Activated naive CD4-positive, alpha-beta T cell treated with anti-CD3 and anti-CD28 coated beads, Interleukin-2, amount 50 U/mL, for 24 hours (primary cell): Measurements from ENCODE around the gene GATA6.

Experiments used
- H3K27ac Mint-ChIP-seq: one replicate; pipeline ENCODE4 v1.8.0; 2021; ENCODE audit warnings: mild to moderate bottlenecking, mixed read lengths
- H3K27me3 Mint-ChIP-seq: one replicate; pipeline ENCODE4 v1.8.0; 2021; ENCODE audit warnings: mixed read lengths
- H3K36me3 Mint-ChIP-seq: one replicate; pipeline ENCODE4 v1.8.0; 2021; ENCODE audit warnings: mixed read lengths
- H3K4me1 Mint-ChIP-seq: one replicate; pipeline ENCODE4 v1.8.0; 2021; ENCODE audit warnings: mixed read lengths
- H3K4me3 Mint-ChIP-seq: one replicate; pipeline ENCODE4 v1.8.0; 2021; ENCODE audit warnings: mild to moderate bottlenecking, mixed read lengths
- H3K9me3 Mint-ChIP-seq: one replicate; pipeline ENCODE4 v1.8.0; 2021; ENCODE audit warnings: mixed read lengths

The GATA6 gene

DNA sequence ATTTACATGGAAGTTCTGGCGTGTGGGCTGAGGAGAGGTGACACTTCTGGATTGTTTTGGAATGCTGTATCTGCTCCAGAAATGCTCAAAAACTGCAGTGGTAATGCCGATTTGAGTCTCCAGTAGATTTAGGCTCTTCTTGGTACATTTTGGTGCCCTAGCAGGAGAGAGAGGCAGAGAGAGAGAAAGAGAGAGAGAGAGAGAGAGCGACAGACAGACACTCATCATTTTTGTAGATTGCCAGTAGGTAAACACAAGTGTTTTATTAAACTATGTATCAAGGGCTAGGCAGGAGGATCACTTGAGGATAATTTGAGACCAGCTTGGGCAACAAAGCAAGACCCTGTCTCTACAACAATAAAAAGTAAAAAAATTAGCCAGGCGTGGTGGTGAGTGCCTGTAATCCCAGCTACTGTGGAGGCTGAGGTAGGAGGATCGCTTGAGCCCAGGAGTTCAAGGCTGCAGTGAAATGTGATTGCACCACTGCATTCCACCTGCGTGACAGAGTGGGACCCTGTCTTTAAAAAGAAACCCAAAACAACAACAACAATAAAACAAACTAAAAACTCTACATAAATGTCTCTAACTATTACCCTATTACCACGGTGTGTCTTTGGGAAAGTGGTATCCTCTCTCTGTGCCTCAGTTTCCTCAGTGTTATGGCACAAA is 60.2 kb downstream of the GATA6 start:
- no peaks in the 10 kb centered on the region for H3K4me1 Mint-ChIP-seq
- H3K27me3 Mint-ChIP-seq, result no peaks in the 10 kb centered on the region

DNA sequence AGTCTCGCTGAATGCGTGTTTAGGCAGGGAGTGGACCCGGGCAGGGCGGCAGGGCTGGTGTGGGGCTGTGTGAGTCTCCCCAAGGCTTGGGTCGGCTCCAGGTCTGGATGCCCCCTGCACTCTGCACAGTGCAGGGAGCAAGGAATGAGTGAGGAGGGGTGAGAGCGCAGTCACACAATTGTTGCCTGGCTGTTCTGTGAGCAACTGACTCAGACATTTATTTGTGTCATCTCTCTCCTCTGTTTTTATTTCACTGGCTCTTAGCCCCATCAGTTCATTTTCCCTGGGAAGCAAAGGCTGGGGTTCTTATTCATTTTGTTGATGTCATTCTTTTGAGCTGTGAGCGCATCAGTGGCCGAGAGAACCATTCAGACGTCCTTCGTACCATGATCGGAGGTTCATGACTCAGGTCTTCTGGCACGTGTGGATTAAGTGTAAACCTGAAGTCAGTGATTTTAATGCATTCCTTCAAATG is 61.1 kb downstream of the GATA6 start:
- Mint-ChIP-seq H3K27me3 (no peaks in the 10 kb centered on the region), H3K36me3 (no peaks in the 10 kb centered on the region), H3K27ac (no peak overlapping the region), H3K4me1 (no peaks in the 10 kb centered on the region), H3K4me3 (no peak overlapping the region), H3K9me3 (peaks cover 9% of the 10 kb centered on the region)

More for the DNA sequence above, 60.2 kb downstream of the GATA6 start:
- Mint-ChIP-seq H3K36me3 (no peaks in the 10 kb centered on the region), H3K27ac (no peak overlapping the region), H3K9me3 (peaks cover 9% of the 10 kb centered on the region), H3K4me3 (no peak overlapping the region)

DNA sequence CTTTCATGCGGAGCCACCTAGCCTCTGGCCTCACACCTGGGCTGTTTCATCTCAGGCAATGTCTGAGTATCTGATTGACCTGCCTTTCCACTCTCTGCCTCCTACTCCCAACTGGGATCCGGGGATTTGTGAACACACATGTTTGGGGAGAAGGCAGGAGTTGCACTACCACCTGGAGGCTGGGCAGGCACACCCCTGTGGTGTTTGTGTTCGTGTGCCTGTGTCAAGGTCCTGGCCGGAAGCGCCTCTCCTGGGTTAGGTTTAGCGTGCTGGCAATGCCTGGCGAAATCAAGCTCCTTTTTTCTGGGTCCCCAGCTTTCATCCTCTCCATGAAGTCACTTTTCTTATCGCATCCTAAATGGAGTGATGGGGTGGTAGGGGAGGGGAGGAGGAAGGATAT is 63.9 kb downstream of the GATA6 start:
- H3K9me3 Mint-ChIP-seq, result peaks cover 9% of the 10 kb centered on the region
- H3K27me3 Mint-ChIP-seq, result no peaks in the 10 kb centered on the region
- H3K27ac Mint-ChIP-seq, result no peak overlapping the region
- no peaks in the 10 kb centered on the region for H3K4me1 Mint-ChIP-seq
- no peak overlapping the region for H3K4me3 Mint-ChIP-seq
- H3K36me3 Mint-ChIP-seq, result no peaks in the 10 kb centered on the region

DNA sequence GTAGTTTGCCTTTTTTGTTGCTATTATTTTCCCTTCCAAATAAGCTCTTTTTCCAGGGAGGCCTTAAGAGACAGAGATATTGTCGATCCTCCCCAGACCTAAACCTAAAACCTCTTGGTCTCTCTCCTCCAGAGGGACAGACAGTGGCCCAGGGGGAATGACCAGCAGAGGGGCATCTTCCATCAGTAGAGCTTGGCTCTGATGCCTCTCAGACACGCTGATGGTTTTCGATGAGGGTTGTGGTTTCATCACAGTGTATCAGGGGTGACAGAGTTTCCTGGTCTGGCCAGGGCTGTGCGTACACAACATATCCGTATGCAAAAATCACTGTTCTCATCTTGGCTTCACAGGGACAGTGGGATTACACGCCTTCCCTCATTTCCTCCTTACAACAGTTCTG is 68.6 kb downstream of the GATA6 start:
- Mint-ChIP-seq H3K4me3 (no peak overlapping the region), H3K9me3 (peaks cover 4% of the 10 kb centered on the region), H3K4me1 (no peaks in the 10 kb centered on the region), H3K36me3 (no peaks in the 10 kb centered on the region), H3K27ac (peak overlapping the region; percentile 86), H3K27me3 (no peaks in the 10 kb centered on the region)

DNA sequence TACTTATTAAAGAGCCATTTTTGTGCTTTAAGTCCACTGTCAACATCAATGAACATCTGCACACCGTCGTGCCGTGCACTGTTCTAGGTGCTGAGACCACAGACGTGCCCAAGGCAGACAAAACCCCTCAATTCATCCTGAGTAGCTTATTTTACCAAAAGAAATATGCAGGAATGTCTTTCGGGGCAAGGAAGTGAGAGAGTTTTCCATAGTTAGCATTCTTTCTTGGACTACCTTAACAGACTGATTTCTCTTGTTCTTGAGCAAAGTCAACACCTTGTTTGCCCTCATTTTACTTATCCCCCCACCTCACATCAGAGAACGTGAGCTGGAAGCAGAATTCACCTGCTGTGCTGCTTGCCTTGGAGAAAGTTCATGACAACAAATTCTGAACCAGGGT is 69.3 kb downstream of the GATA6 start:
- Mint-ChIP-seq H3K36me3 (no peaks in the 10 kb centered on the region), H3K4me3 (no peak overlapping the region), H3K27me3 (no peaks in the 10 kb centered on the region), H3K9me3 (peaks cover 4% of the 10 kb centered on the region), H3K4me1 (no peaks in the 10 kb centered on the region), H3K27ac (no peak overlapping the region)

DNA sequence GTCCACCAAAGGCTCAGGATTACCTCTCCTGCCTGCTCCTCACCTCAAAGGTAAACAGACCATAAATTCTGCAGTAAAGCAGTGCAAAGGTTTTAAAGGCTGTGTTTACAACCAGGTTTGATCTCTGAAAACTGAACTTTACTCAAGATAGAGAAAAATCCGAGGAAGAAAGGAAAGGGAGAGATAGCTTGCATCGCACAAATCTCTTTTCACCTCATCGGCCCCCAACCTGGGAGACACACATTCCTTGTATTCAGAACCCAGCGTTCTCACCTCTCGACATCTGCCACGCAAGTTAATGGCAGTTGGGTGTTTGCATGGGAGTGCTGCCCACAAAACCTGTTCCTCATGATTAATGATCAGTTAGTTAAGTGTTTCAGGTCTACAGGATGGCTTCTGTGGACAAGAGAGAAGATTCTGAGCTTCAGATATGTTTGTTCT is 72.6 kb downstream of the GATA6 start:
- no peaks in the 10 kb centered on the region for H3K4me1 Mint-ChIP-seq
- no peak overlapping the region for H3K27ac Mint-ChIP-seq
- peaks cover 1% of the 10 kb centered on the region for H3K27me3 Mint-ChIP-seq
- no peak overlapping the region for H3K4me3 Mint-ChIP-seq
- H3K9me3 Mint-ChIP-seq, result peaks cover 3% of the 10 kb centered on the region
- H3K36me3 Mint-ChIP-seq, result no peaks in the 10 kb centered on the region

DNA sequence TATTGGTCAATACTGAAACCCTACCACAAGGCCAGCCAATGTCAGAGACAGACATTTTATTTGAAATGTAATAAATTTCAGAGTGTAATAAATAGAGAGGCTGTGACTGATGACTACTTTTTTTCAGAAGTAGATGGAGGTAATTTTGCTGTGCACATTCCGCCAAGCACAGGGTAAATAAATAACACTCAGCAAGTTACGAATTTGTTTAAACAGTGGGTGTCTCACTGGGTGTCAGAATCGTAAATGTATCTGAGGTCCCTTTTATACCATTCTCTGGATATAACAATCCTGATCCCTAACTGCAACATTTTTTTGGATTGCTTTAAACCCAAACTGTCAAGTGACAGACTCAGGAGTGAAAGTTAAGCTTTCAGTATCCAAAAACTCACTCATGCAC is 74.1 kb downstream of the GATA6 start:
- no peak overlapping the region for H3K4me3 Mint-ChIP-seq
- H3K27me3 Mint-ChIP-seq, result peaks cover 1% of the 10 kb centered on the region
- H3K4me1 Mint-ChIP-seq, result no peaks in the 10 kb centered on the region
- H3K9me3 Mint-ChIP-seq, result no peaks in the 10 kb centered on the region
- H3K36me3 Mint-ChIP-seq, result no peaks in the 10 kb centered on the region
- H3K27ac Mint-ChIP-seq, result no peak overlapping the region

DNA sequence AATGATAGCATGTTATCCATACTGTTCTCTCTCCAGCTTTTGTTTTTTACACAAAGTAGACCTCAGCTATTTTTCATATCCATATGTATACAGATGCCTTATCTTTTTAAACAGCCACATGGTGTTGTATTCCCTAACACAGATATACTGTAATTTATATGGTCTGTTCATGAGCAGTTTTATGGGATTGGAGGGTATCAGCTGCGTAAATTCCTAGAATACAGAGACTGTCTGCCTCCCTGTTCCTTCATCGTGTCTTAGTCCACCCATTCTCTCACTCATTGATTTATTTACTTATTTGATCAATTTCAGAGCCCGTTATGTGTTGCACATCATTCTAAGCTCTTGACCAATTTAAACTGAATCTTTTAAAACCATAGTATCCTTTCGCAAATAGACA is 80.6 kb downstream of the GATA6 start:
- H3K4me3 Mint-ChIP-seq, result no peak overlapping the region
- H3K27me3 Mint-ChIP-seq, result peaks cover 4% of the 10 kb centered on the region
- H3K9me3 Mint-ChIP-seq, result no peaks in the 10 kb centered on the region
- H3K27ac Mint-ChIP-seq, result no peak overlapping the region
- H3K4me1 Mint-ChIP-seq, result no peaks in the 10 kb centered on the region
- no peaks in the 10 kb centered on the region for H3K36me3 Mint-ChIP-seq

DNA sequence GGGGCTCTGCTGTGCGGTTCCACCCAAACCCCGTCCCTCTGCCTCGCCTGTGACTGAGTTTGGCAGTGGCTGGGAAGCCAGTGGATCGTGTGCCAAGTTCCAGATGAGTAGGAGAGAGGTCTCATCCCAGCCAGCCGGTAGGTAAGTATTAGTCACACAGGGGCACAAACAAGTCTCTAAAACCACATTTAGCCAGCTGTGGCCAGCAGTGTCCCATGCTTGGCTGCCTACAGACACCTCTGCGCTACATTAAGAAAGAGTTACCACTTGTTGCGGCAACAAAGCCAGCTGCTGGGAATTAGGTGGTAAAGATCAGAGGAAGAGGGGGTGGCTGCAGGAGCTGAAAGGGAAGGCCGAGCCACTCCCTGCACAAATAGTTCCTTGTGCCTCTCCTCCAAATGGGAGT is 81.2 kb downstream of the GATA6 start:
- no peak overlapping the region for H3K4me3 Mint-ChIP-seq
- H3K36me3 Mint-ChIP-seq, result no peaks in the 10 kb centered on the region
- H3K27ac Mint-ChIP-seq, result no peak overlapping the region
- H3K4me1 Mint-ChIP-seq, result no peaks in the 10 kb centered on the region
- peaks cover 4% of the 10 kb centered on the region for H3K27me3 Mint-ChIP-seq
- H3K9me3 Mint-ChIP-seq, result no peaks in the 10 kb centered on the region
